Measurements from ENCODE around the gene SFSWAP. TPM values are rescaled to one million over a fixed set of nuclear protein-coding genes. Genes with fewer than 3 reads are reported as not detected.

SFSWAP gene
- total and polyA plus RNA-seq, 2 experiments from 2014 or later = 16.3 to 17.6 TPM

GRCh38 chr12:131848753-131849152 is 137.9 kb downstream of the SFSWAP start:
- Histone ChIP-seq H3K27ac (no peak overlapping the region), H2AFZ (no peak overlapping the region), H3K79me2 (ENCODE audit: insufficient read depth) (no peaks in the 10 kb centered on the region), H3K9me2 (ENCODE audit: insufficient read depth) (no peaks in the 10 kb centered on the region), H3F3A (ENCODE audit: insufficient read depth) (no peaks in the 10 kb centered on the region), H3K9ac (no peak overlapping the region), H3K9me3 (ENCODE audit: low read depth) (no peaks in the 10 kb centered on the region), H3K36me3 (ENCODE audit: low read depth) (peaks cover 4% of the 10 kb centered on the region; the same call in 1 of the 2 replicates), H4K20me1 (ENCODE audit: insufficient read depth) (no peaks in the 10 kb centered on the region), H3K4me1 (ENCODE audit: insufficient read depth) (peaks cover 10% of the 10 kb centered on the region), H3K4me3 (no peak overlapping the region), H3K4me2 (ENCODE audit: unreplicated experiment) (no peak overlapping the region), H3K27me3 (replicated peaks; ENCODE audit: insufficient read depth) (no peaks in the 10 kb centered on the region)
- no peak for TF ChIP-seq EZH2phosphoT487 (IDR thresholded peaks at IDR 0.05; ENCODE audit: insufficient read depth, low read depth)
- no peak for TF ChIP-seq EZH2 (IDR thresholded peaks at IDR 0.05; ENCODE audit: insufficient read depth, poor library complexity, severe bottlenecking)
- no peak for DNase-seq
- 90 to 94% methylated on average over 24 of the region's 24 CpGs for WGBS, 2 experiments (ENCODE audit: low coverage in 1 of 2, low lambda C conversion rate in 2 of 2, missing lambda C conversion rate in 2 of 2)
- in situ Hi-C loops (cut with MboI) = no loop called here

Small RNAs within 50 kb of the gene (small RNA-seq; reads per million reads assigned to genes)
- not detected for gene RNA5SP377 (ENCODE audit: low read depth, low replicate concordance)
- gene RNA5SP378 (ENCODE audit: low read depth, low replicate concordance) = not detected
- not detected for gene RNU6-1017P (ENCODE audit: low read depth, low replicate concordance)

Other genes with a start within 250 kb of the SFSWAP start
- gene MMP17, start 117.3 kb downstream of the SFSWAP start, total RNA-seq (2014; rRNA removed; shearing (Covaris generic)) = 36.5 and 52.1 TPM in 2 replicates
- 10.1 and 13.8 TPM in 2 replicates for gene MMP17, start 117.3 kb downstream of the SFSWAP start, polyA plus RNA-seq (2016; fragmentation: Nextera tagmentation; extraction: Ambion mirVana)
- gene ULK1, start 183.5 kb downstream of the SFSWAP start, total RNA-seq (2014; rRNA removed; shearing (Covaris generic)) = 6.9 and 7.1 TPM in 2 replicates
- gene ULK1, start 183.5 kb downstream of the SFSWAP start, polyA plus RNA-seq (2016; fragmentation: Nextera tagmentation; extraction: Ambion mirVana) = 4.0 TPM in 2 replicates
- 13.9 and 18.9 TPM in 2 replicates for gene PUS1, start 218.2 kb downstream of the SFSWAP start, total RNA-seq (2014; rRNA removed; shearing (Covaris generic))
- gene PUS1, start 218.2 kb downstream of the SFSWAP start, polyA plus RNA-seq (2016; fragmentation: Nextera tagmentation; extraction: Ambion mirVana) = 13.0 and 14.0 TPM in 2 replicates
- 8.6 and 9.6 TPM in 2 replicates for gene EP400, start 238.9 kb downstream of the SFSWAP start, total RNA-seq (2014; rRNA removed; shearing (Covaris generic))
- gene EP400, start 238.9 kb downstream of the SFSWAP start, polyA plus RNA-seq (2016; fragmentation: Nextera tagmentation; extraction: Ambion mirVana) = 9.3 and 9.4 TPM in 2 replicates

All from GM23248 (cell line).